Duodenal mucosa (tissue), 2 donors: Measurements from ENCODE around the gene NDRG3.
"Not testable (repeated sequence)": the region's sequence is repeated elsewhere in the genome, so short reads cannot be mapped to it uniquely, and the experiment has no call there.

ENCODE experiments used
- H3K27ac ChIP-seq: one replicate; pipeline ENCODE4 v1.7.0; 2013; ENCODE audit warnings: low read depth, low read length
- H3K27me3 ChIP-seq, 2 donors: one replicate each; pipeline ENCODE4 v1.7.0; 2013; ENCODE audit warnings: low read length in 2 of 2, control low read depth in 1 of 2; ENCODE audit not compliant: insufficient read depth in 2 of 2, control insufficient read depth in 1 of 2
- H3K36me3 ChIP-seq, 2 donors: one replicate each; pipeline ENCODE4 v1.7.0; 2013; ENCODE audit warnings: low read length in 2 of 2, control low read depth in 1 of 2; ENCODE audit not compliant: insufficient read depth in 2 of 2, control insufficient read depth in 1 of 2
- H3K4me1 ChIP-seq, 2 donors: one replicate each; pipeline ENCODE4 v1.7.0; 2013; ENCODE audit warnings: low read length in 2 of 2, control low read depth in 1 of 2; ENCODE audit not compliant: insufficient read depth in 2 of 2, control insufficient read depth in 1 of 2
- H3K4me3 ChIP-seq, 2 donors: one replicate each; pipeline ENCODE4 v1.7.0; 2013; ENCODE audit warnings: low read length in 2 of 2, low read depth in 1 of 2
- H3K9ac ChIP-seq, 2 donors: one replicate each; pipeline ENCODE4 v1.7.0; 2013; ENCODE audit warnings: low read length in 2 of 2, low read depth in 1 of 2
- H3K9me3 ChIP-seq, 2 donors: one replicate each; pipeline ENCODE4 v1.7.0; 2013; ENCODE audit warnings: low read length in 2 of 2, control low read depth in 1 of 2; ENCODE audit not compliant: control insufficient read depth in 1 of 2

Gene NDRG3

DNA sequence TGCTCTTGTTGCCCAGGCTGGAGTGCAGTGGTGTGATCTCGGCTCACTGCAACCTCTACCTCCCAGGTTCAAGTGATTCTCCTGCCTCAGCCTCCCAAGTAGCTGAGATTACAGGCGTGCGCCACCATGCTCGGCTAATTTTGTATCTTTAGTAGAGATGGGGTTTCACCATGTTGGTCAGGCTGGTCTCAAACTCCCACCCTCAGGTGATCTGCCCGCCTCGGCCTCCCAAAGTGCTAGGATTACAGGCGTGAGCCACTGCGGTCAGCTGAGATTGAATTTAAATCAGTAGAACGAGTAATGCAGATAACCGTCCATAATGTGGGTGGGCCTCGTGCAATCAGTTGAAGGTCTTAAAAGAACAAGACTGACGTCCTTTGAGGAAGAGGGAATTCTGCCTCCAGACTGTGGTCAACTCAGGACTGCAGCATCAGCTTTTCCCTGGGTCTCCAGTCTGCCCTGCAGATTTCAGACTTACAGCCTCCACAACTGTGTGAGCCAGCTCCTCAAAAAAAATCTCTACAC lies 107.0 kb downstream of the NDRG3 start:
- H3K9me3 ChIP-seq, H3K9ac ChIP-seq, H3K27ac ChIP-seq, H3K36me3 ChIP-seq, H3K27me3 ChIP-seq, H3K4me1 ChIP-seq, H3K4me3 ChIP-seq: not testable (repeated sequence)

DNA sequence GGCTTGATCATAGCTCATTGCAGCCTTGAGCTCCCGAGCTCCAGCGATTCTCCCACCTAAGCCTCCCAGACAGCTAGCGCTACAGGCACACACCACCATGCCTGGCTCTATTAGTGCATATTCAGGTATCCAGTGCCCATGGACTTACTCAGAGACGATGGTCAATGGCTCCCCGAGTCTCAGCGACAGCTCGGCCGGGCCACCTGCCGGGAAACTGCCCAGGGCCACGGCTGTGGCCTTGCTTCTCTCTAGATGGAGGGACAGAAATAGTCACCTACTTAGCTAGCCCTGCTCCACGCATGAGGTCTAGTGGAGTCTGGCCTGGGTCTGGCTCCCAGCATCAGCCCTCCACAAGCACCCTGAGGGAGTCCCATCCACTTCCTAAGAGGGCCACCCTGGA lies 111.5 kb downstream of the NDRG3 start:
- no peak overlapping the region for H3K4me3 ChIP-seq
- no peaks in the 10 kb centered on the region for H3K36me3 ChIP-seq
- H3K27ac ChIP-seq, result no peak overlapping the region
- H3K4me1 ChIP-seq, result peaks cover 0 to 3% of the 10 kb centered on the region in 2 donors
- H3K9me3 ChIP-seq, result no peaks in the 10 kb centered on the region
- H3K9ac ChIP-seq, result no peak overlapping the region
- H3K27me3 ChIP-seq, result no peaks in the 10 kb centered on the region

DNA sequence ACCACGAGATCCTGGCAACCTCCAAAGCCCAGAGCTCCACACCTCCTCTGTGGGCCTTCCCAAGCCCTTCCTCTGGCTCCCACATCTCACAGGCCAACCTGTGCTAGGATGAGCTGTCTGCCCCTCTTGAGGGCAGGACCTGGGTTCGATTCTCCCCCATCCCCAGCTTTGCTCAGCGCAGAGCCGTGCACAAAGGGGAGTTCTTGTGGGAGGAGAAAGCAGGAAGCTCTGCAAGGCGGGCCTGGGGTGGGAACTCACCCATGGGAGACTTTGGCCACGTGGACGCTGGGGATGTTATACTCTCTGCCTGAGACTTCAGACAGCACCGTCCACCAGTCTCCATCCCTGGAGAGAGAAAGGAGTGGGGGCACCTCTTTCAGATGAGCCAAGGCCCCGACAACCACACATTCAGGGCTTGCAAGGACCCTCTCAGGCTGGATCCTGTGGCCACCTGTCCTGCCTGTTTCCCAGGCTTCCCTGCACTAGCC lies 112.6 kb downstream of the NDRG3 start:
- Histone ChIP-seq H3K4me1 (peaks cover 0 to 3% of the 10 kb centered on the region in 2 donors), H3K36me3 (no peaks in the 10 kb centered on the region), H3K9ac (no peak overlapping the region), H3K27me3 (no peaks in the 10 kb centered on the region), H3K9me3 (no peaks in the 10 kb centered on the region), H3K4me3 (no peak overlapping the region), H3K27ac (no peak overlapping the region)

DNA sequence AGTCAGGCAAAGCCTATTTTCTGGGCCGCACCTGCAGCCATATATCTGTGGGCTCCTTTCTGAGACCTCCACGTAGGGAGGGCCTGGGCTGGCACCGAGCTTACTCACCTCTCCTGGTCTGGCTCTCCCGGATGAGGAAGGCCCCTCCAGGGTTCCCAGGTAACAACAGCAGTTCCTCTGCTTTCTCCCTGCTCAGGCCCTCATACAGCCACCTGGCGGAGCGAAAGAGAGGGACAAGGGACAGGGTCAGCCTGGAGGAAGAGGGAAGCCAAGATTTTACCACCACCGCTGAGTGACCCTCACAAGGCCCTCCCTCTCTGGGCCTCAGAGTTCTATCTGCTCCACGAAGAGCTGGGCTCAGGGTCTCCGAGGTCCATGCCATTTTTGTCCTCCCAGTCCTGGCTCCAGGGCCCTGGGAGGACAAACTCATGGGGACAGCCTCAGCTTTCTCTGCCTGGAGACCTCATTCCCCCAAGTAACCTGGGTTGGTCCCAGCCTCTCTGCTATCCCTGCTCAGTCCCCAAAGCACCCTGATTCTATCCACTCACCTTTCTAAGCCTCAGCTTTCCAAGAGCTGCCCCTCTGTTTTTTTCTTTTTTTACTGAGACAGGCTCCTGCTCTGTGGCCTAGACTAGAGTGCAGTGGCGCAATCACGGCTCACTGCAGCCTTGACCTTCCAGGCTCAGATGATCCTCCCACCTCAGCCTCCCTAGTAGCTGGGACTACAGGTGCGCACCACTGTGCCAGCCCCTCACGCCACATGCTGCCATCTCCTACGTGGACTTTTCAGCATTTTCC lies 113.2 kb downstream of the NDRG3 start:
- Histone ChIP-seq H3K4me3 (no peak overlapping the region), H3K4me1 (peaks cover 0 to 3% of the 10 kb centered on the region in 2 donors), H3K9me3 (no peaks in the 10 kb centered on the region), H3K27me3 (no peaks in the 10 kb centered on the region), H3K36me3 (no peaks in the 10 kb centered on the region), H3K27ac (no peak overlapping the region), H3K9ac (no peak overlapping the region)

DNA sequence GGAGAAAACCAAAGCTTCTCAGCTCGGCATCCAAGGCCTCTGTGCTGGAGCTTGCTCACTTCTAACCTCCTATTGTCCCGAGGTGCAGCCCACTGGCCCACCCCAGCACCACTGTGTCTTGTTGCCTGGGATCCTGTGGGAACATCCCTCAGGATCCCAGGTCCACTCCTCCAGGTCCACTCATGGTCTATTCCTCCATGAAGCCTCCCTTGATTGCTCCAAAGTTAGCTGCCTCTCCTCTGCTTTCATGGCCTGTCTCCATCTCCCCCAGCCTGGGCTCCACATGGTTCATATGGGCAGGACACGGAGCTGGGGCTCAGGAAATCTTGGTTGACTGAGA lies 113.8 kb downstream of the NDRG3 start:
- H3K9me3 ChIP-seq, result no peaks in the 10 kb centered on the region
- peaks cover 0 to 3% of the 10 kb centered on the region in 2 donors for H3K4me1 ChIP-seq
- no peaks in the 10 kb centered on the region for H3K36me3 ChIP-seq
- H3K27me3 ChIP-seq, result no peaks in the 10 kb centered on the region
- no peak overlapping the region for H3K4me3 ChIP-seq
- H3K9ac ChIP-seq, result no peak overlapping the region
- no peak overlapping the region for H3K27ac ChIP-seq

DNA sequence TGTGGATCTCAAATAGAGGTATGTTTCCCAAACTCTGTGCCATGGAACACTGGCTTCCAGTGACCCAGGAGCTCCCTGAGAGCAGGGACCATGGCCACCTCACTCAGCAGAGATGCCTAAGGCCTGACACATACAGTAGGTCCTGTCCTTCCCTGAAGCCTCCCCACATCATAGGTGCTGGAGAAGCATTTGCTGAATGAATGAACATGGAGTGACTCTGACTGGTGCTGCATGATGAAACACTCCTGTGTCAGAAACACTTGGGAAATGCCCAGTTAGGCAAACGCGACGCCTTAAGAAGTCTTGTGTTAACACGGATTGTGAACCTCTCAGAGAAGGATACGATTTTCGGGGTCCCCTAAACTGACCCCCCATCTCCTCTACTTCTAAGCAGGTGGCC lies 114.2 kb downstream of the NDRG3 start:
- Histone ChIP-seq H3K9ac (no peak overlapping the region), H3K4me3 (no peak overlapping the region), H3K36me3 (no peaks in the 10 kb centered on the region), H3K27me3 (no peaks in the 10 kb centered on the region), H3K9me3 (no peaks in the 10 kb centered on the region), H3K27ac (no peak overlapping the region), H3K4me1 (peaks cover 0 to 3% of the 10 kb centered on the region in 2 donors)

DNA sequence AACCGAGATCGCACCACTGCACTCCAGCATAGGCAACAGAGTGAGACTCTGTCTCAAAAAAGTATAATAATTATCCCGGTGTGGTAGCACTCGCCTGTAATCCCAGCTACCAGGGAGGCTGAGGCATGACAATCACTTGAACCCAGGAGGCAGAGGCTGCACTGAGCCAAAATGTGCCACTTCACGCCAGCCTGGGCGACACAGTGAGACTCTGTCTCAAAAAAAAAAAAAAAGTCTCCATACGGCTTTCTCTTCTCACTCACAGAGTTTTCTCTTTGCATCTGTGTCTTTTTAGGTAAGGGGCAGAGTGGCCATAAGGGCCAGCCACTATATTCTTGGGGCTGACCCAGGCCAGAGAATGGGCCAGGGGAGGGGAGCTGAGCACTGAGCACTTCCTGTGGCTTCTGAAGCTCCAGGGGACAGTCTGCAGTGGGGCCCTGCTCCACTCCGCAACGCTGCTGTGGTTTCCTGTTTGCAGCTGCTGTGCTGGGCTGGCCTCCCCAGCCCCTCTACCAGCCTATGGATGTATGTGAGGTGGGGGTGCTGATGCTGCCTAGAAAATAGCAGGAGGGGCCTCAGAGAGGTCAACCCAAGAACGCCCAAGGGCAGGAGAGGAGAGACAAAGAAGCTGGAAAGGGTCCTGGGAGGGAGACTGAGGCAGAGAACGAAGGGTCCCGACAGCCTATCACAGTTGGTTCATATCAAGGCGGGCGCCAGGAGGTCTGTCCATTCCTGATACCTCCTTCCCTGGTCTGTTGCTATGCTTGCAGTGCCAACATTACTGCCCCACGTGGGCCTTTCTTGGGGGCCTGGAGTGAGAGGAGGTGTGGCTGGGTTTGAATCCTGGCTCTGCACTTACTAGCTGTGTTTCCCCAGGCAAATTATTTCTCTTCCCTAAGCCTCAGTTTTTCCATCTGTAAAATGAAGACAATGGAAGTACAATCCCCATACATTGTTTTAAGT lies 115.9 kb downstream of the NDRG3 start:
- Histone ChIP-seq H3K4me1 (peaks cover 0 to 3% of the 10 kb centered on the region in 2 donors), H3K27me3 (no peaks in the 10 kb centered on the region), H3K27ac (no peak overlapping the region), H3K36me3 (no peaks in the 10 kb centered on the region), H3K4me3 (no peak overlapping the region), H3K9me3 (no peaks in the 10 kb centered on the region), H3K9ac (no peak overlapping the region)

DNA sequence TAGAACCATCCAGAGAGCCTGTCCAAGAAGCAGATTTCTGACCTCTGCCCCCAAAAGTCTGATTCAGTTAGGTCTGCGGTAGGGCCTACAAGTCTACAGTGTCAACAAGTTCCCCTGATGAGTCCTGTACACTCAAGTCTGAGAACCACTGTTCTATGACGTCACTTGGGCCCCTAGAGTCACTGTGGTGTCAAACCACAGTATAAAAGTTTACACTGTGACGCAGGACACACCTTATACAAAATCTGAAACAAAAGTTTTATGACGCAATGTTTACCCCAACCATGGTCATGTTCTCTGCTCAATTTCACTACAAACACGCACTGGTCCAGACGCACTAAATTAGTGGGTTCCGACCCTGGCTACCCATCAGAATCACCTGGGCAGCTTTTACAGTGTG lies 117.8 kb downstream of the NDRG3 start:
- H3K27me3 ChIP-seq, result no peaks in the 10 kb centered on the region

DNA sequence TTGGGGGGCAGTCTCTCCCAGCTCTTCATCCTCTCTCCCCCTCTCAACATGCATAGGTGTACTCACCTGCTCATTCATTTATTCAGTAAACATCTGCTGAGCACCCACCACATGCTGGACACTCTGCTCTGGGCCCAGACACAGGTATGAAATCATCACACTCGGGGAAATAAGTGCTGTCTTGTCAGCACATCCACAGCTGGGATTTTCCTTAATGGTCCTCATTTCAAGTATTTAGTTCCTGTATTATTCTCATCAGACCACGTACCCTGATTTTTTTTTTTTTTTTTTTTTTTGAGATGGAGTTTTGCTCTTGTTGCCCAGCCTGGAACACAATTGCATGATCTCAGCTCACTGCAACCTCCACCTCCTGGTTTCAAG lies 121.0 kb downstream of the NDRG3 start:
- Histone ChIP-seq H3K27me3 (no peaks in the 10 kb centered on the region), H3K4me3 (no peak overlapping the region), H3K27ac (no peak overlapping the region), H3K9me3 (no peaks in the 10 kb centered on the region), H3K4me1 (peaks cover 8 to 11% of the 10 kb centered on the region in 2 donors), H3K36me3 (no peaks in the 10 kb centered on the region), H3K9ac (no peak overlapping the region)

More for the DNA sequence above, 117.8 kb downstream of the NDRG3 start:
- Histone ChIP-seq H3K4me3 (no peak overlapping the region), H3K36me3 (no peaks in the 10 kb centered on the region), H3K27ac (no peak overlapping the region), H3K4me1 (peaks cover 11% of the 10 kb centered on the region in 2 donors), H3K9me3 (no peaks in the 10 kb centered on the region), H3K9ac (no peak overlapping the region)
